Progenitor cell of endocrine pancreas (in vitro differentiated cells): ENCODE data around the gene PCID2. TPM values are rescaled to one million over a fixed set of nuclear protein-coding genes. Genes with fewer than 3 reads are reported as not detected.

Experiments used
- DNase-seq: peaks from one replicate; pipeline ENCODE4 v3.0.0; 2021; ENCODE audit warnings: low spot score; ENCODE audit not compliant: unreplicated experiment
- H3K27ac Mint-ChIP-seq: 2 replicates; pipeline ENCODE4 v1.8.0; 2021; ENCODE audit warnings: mild to moderate bottlenecking, moderate library complexity, mixed read lengths
- H3K27me3 Mint-ChIP-seq: 2 replicates; pipeline ENCODE4 v1.8.0; 2021; ENCODE audit warnings: mixed read lengths
- H3K36me3 Mint-ChIP-seq: 2 replicates; pipeline ENCODE4 v1.8.0; 2022; ENCODE audit warnings: mixed read lengths; ENCODE audit not compliant: insufficient read depth
- H3K4me1 Mint-ChIP-seq: 2 replicates; pipeline ENCODE4 v1.8.0; 2021; ENCODE audit warnings: low read depth, mixed read lengths
- H3K4me3 Mint-ChIP-seq: 2 replicates; pipeline ENCODE4 v1.8.0; 2021; ENCODE audit warnings: low read depth, mild to moderate bottlenecking, moderate library complexity, mixed read lengths
- H3K9me3 Mint-ChIP-seq: 2 replicates; pipeline ENCODE4 v1.8.0; 2021; ENCODE audit warnings: low read depth, mixed read lengths
- total RNA-seq: library from RNA; stranded (reverse); gene quantifications from 2 replicates; pipeline ENCODE4 v1.2.1, GENCODE V29; 2021
- TF ChIP-seq, protein P1 (sequence below): fragments of 200-600 bp; sonication (generic); IDR thresholded peaks from one replicate; pipeline ENCODE4 v1.5.0; 2021; ENCODE audit warnings: antibody characterized with exemption, mild to moderate bottlenecking; ENCODE audit not compliant: unreplicated experiment

The PCID2 gene
- total RNA-seq, 1 donor from 2014 or later = 58.7 TPM

GRCh38 chr13:113195360-113195759, 13.1 kb downstream of the PCID2 start:
- Mint-ChIP-seq H3K27ac (no peak overlapping the region), H3K27me3 (no peaks in the 10 kb centered on the region), H3K36me3 (peaks cover 11% of the 10 kb centered on the region)

DNA sequence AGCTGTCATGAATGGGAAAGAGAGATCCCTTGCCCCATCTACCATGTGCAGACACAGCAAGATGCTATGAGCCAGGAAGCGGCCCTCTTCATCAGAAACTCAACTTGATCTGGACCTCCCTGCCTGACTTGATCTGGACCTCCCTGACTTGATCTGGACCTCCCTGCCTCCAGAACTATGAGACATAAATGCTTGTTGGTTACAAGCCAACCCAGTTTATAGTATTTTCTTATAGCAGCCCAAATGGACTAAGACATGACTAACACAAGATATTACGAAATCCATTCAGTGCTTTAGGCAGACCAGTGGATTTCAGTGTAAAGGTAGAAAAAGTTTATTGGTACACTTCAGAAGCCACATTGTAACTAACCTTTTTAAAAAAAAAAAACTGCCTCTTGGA, 15.6 kb downstream of the PCID2 start:
- no peaks in the 10 kb centered on the region for H3K9me3 Mint-ChIP-seq
- H3K4me1 Mint-ChIP-seq = no peaks in the 10 kb centered on the region
- TF ChIP-seq, protein P1, sequence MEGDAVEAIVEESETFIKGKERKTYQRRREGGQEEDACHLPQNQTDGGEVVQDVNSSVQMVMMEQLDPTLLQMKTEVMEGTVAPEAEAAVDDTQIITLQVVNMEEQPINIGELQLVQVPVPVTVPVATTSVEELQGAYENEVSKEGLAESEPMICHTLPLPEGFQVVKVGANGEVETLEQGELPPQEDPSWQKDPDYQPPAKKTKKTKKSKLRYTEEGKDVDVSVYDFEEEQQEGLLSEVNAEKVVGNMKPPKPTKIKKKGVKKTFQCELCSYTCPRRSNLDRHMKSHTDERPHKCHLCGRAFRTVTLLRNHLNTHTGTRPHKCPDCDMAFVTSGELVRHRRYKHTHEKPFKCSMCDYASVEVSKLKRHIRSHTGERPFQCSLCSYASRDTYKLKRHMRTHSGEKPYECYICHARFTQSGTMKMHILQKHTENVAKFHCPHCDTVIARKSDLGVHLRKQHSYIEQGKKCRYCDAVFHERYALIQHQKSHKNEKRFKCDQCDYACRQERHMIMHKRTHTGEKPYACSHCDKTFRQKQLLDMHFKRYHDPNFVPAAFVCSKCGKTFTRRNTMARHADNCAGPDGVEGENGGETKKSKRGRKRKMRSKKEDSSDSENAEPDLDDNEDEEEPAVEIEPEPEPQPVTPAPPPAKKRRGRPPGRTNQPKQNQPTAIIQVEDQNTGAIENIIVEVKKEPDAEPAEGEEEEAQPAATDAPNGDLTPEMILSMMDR = no peak
- H3K27me3 Mint-ChIP-seq = no peaks in the 10 kb centered on the region
- H3K27ac Mint-ChIP-seq = no peak overlapping the region
- no peak overlapping the region for H3K4me3 Mint-ChIP-seq
- no peak for DNase-seq
- peaks cover 17% of the 10 kb centered on the region for H3K36me3 Mint-ChIP-seq

More at GRCh38 chr13:113195360-113195759, 13.1 kb downstream of the PCID2 start:
- Mint-ChIP-seq H3K9me3 (no peaks in the 10 kb centered on the region), H3K4me3 (no peak overlapping the region), H3K4me1 (peaks cover 2% of the 10 kb centered on the region)
- no peak for DNase-seq
- TF ChIP-seq, protein P1 = no peak

DNA sequence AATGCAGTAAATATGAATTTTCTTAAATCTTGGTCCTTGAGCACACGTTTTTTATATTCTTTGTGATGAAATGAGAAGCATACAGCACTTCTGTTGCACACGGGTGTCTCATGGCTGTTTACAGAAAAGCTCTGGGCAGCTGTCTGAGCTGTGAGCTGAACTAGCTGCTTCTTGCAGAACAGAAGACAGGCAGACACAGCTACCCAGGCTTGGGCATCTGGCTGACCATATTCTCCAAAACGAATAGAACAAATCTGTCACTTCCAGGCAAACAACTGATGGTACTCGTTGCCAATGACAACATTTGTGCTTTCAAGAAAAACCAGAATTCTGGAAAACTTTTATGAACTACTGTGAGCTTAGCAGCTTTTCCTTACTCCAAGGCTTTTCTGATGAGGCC, 16.2 kb downstream of the PCID2 start:
- Mint-ChIP-seq H3K4me1 (no peaks in the 10 kb centered on the region), H3K27me3 (no peaks in the 10 kb centered on the region), H3K4me3 (no peak overlapping the region), H3K27ac (no peak overlapping the region), H3K9me3 (no peaks in the 10 kb centered on the region), H3K36me3 (peaks cover 16% of the 10 kb centered on the region)
- DNase-seq = no peak
- TF ChIP-seq, protein P1 = no peak

- no peaks in the 10 kb centered on the region for H3K9me3 Mint-ChIP-seq
- H3K27ac Mint-ChIP-seq = no peak overlapping the region
- H3K4me1 Mint-ChIP-seq = no peaks in the 10 kb centered on the region
- H3K4me3 Mint-ChIP-seq = no peak overlapping the region
- TF ChIP-seq, protein P1 = no peak
- peaks cover 13% of the 10 kb centered on the region for H3K36me3 Mint-ChIP-seq
- no peaks in the 10 kb centered on the region for H3K27me3 Mint-ChIP-seq
- no peak for DNase-seq
These were observed 18.3 kb downstream of the PCID2 start for GRCh38 chr13:113190181-113190580.

- Mint-ChIP-seq H3K27ac (no peak overlapping the region), H3K4me3 (no peak overlapping the region), H3K27me3 (no peaks in the 10 kb centered on the region), H3K9me3 (no peaks in the 10 kb centered on the region), H3K4me1 (no peaks in the 10 kb centered on the region), H3K36me3 (peaks cover 17% of the 10 kb centered on the region)
- TF ChIP-seq, protein P1 = no peak
- DNase-seq = no peak
These were observed 20.4 kb downstream of the PCID2 start for GRCh38 chr13:113187883-113188665.
